ENCODE data around the gene MKX.

Gene MKX

DNA sequence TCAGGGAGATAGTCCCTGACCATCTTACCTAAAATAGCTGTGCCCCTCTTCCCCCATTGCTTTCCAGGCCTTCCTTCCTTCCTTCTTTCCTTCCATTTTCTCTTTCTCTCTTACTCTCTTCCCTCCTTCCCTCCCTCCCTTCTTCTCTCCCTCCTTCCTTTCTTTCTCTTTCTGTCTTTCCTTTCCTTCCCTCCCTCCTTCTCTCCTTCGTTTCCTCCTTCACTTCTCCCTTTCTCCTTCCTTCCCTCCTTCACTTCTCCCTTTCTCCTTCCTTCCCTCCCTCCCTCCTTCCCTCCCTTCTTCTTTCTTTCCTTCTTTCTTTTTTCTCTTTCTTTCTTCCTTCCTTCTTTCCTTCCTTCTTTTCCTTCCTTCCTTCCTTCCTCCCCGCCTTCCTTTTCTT lies 24.6 kb upstream of the MKX start:
- Histone ChIP-seq H3K4me2 (ENCODE audit: low read length, poor library complexity, severe bottlenecking) (no peak overlapping the region), H3K4me3 (ENCODE audit: insufficient read depth in 1 of 2, low read depth in 1 of 2, low read length in 2 of 2) (no peak overlapping the region), H2AK5ac (ENCODE audit: low read length, severe bottlenecking) (no peak overlapping the region), H3K79me1 (replicated peaks; ENCODE audit: low read length, poor library complexity, severe bottlenecking) (no peaks in the 10 kb centered on the region), H4K8ac (ENCODE audit: low read length) (no peak overlapping the region), H3K27ac (ENCODE audit: low read length, poor library complexity, severe bottlenecking) (no peak overlapping the region), H2BK120ac (ENCODE audit: low read depth, low read length) (no peak overlapping the region), H3K18ac (ENCODE audit: low read depth in 1 of 2, low read length in 2 of 2) (no peak overlapping the region), H2BK15ac (ENCODE audit: low read depth, poor library complexity, severe bottlenecking) (no peak overlapping the region), H2AFZ (ENCODE audit: low read depth, low read length) (no peak overlapping the region), H3K9me3 (ENCODE audit: control insufficient read depth, low read length) (no peaks in the 10 kb centered on the region), H4K91ac (ENCODE audit: low read length) (no peak overlapping the region), H3K4ac (ENCODE audit: low read depth in 1 of 2, low read length in 2 of 2) (no peak overlapping the region), H2BK12ac (ENCODE audit: low read length in 2 of 2) (no peak overlapping the region), H3K23ac (ENCODE audit: low read length in 2 of 2) (no peak overlapping the region), H3K27me3 (ENCODE audit: control insufficient read depth in 1 of 2, insufficient read depth in 1 of 2, low read length in 2 of 2) (peaks cover 3 to 23% of the 10 kb centered on the region in 2 experiments), H3K9ac (ENCODE audit: low read length) (no peak overlapping the region), H3K4me1 (ENCODE audit: control insufficient read depth, insufficient read depth, low read depth, low read length) (no peaks in the 10 kb centered on the region), H2BK5ac (ENCODE audit: low read depth, low read length, poor library complexity, severe bottlenecking) (no peak overlapping the region), H3K14ac (ENCODE audit: low read length in 2 of 2) (no peak overlapping the region), H3K36me3 (ENCODE audit: control insufficient read depth in 1 of 2, insufficient read depth in 2 of 2, low read depth in 1 of 2, low read length in 2 of 2) (no peaks in the 10 kb centered on the region)
- 69% methylated on average over 2 of the region's 2 CpGs for WGBS
- DNase-seq: no peak

DNA sequence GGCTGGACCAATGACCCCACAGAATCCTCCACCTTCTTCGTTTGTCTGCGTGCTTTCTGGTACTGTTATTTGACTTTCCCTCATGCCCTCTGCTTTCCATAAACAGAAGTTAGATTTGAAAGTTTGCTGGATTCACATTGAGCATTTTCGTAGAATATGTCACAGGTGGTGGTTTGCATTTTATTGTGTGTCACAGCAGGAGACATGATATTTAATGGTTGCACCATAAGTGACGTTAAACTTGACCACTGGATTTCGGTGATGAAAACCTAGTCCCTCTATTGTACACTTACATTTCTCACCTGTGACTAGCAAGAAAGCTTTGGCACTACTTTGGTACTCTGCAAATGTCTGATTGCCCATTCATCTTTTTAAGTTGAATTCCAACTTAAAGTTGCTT lies 15.2 kb upstream of the MKX start:
- no peak overlapping the region for H3K4me3 ChIP-seq (ENCODE audit: insufficient read depth in 1 of 2, low read depth in 1 of 2, low read length in 2 of 2)
- H2BK12ac ChIP-seq (ENCODE audit: low read length in 2 of 2): no peak overlapping the region
- H2AFZ ChIP-seq (ENCODE audit: low read depth, low read length): no peak overlapping the region
- H3K4ac ChIP-seq (ENCODE audit: low read depth in 1 of 2, low read length in 2 of 2): no peak overlapping the region
- no peaks in the 10 kb centered on the region for H3K27me3 ChIP-seq (ENCODE audit: control insufficient read depth in 1 of 2, insufficient read depth in 1 of 2, low read length in 2 of 2)
- H3K9ac ChIP-seq (ENCODE audit: low read length): no peak overlapping the region
- H3K9me3 ChIP-seq (ENCODE audit: control insufficient read depth, low read length): no peaks in the 10 kb centered on the region
- H3K4me2 ChIP-seq (ENCODE audit: low read length, poor library complexity, severe bottlenecking): no peak overlapping the region
- no peak overlapping the region for H3K14ac ChIP-seq (ENCODE audit: low read length in 2 of 2)
- H3K18ac ChIP-seq (ENCODE audit: low read depth in 1 of 2, low read length in 2 of 2): no peak overlapping the region
- H4K91ac ChIP-seq (ENCODE audit: low read length): no peak overlapping the region
- H3K36me3 ChIP-seq (ENCODE audit: control insufficient read depth in 1 of 2, insufficient read depth in 2 of 2, low read depth in 1 of 2, low read length in 2 of 2): no peaks in the 10 kb centered on the region
- 76% methylated on average over 5 of the region's 5 CpGs for WGBS
- no peak overlapping the region for H2BK15ac ChIP-seq (ENCODE audit: low read depth, poor library complexity, severe bottlenecking)
- H3K23ac ChIP-seq (ENCODE audit: low read length in 2 of 2): no peak overlapping the region
- DNase-seq: no peak
- H2BK120ac ChIP-seq (ENCODE audit: low read depth, low read length): no peak overlapping the region
- no peak overlapping the region for H3K27ac ChIP-seq (ENCODE audit: low read length, poor library complexity, severe bottlenecking)
- H2BK5ac ChIP-seq (ENCODE audit: low read depth, low read length, poor library complexity, severe bottlenecking): no peak overlapping the region
- no peaks in the 10 kb centered on the region for H3K4me1 ChIP-seq (ENCODE audit: control insufficient read depth, insufficient read depth, low read depth, low read length)
- H2AK5ac ChIP-seq (ENCODE audit: low read length, severe bottlenecking): no peak overlapping the region
- H3K79me1 ChIP-seq (replicated peaks; ENCODE audit: low read length, poor library complexity, severe bottlenecking): no peaks in the 10 kb centered on the region
- H4K8ac ChIP-seq (ENCODE audit: low read length): no peak overlapping the region

DNA sequence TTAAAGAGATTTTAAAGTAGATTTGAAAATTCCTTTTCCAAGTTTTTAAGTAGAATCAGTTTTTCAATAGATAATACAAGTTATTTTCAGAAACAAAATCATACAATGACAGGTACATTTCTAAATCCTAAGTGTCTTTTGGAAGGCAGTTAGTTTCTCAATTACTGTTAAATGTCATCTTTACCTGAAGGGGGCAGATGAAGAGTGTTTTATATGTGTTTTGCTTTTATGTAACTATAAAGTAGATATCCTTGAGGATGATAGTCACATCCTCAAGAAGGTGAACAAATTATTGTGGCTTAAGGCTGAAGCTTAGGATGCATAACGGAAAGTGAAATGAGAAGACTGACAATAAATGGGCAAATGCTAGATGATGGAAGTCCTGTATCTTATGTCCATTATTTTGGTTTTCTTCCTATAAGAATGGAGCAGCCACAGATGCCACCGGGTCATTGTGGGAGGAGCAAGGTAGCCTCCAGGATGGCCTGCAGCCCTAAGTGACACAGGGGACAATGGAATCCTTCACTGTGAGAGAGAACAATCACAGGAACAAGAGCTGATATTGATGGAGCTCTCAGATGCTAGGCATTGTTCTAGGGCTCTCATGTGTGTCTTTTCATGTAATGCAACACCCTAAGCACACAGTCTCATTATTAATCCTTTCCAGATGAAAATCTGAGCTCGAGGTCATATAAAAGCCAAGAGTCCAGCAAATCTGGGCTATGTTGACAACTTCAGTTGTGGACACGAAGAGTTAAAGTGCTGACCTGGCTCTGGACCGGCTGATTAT lies 14.1 kb upstream of the MKX start:
- no peaks in the 10 kb centered on the region for H3K36me3 ChIP-seq (ENCODE audit: control insufficient read depth in 1 of 2, insufficient read depth in 2 of 2, low read depth in 1 of 2, low read length in 2 of 2)
- H3K9ac ChIP-seq (ENCODE audit: low read length): no peak overlapping the region
- 68% methylated on average over 5 of the region's 5 CpGs for WGBS
- no peak overlapping the region for H2BK5ac ChIP-seq (ENCODE audit: low read depth, low read length, poor library complexity, severe bottlenecking)
- H4K91ac ChIP-seq (ENCODE audit: low read length): no peak overlapping the region
- no peaks in the 10 kb centered on the region for H3K9me3 ChIP-seq (ENCODE audit: control insufficient read depth, low read length)
- no peak overlapping the region for H3K14ac ChIP-seq (ENCODE audit: low read length in 2 of 2)
- H3K4ac ChIP-seq (ENCODE audit: low read depth in 1 of 2, low read length in 2 of 2): no peak overlapping the region
- H3K79me1 ChIP-seq (replicated peaks; ENCODE audit: low read length, poor library complexity, severe bottlenecking): no peaks in the 10 kb centered on the region
- no peak overlapping the region for H3K27ac ChIP-seq (ENCODE audit: low read length, poor library complexity, severe bottlenecking)
- H3K4me2 ChIP-seq (ENCODE audit: low read length, poor library complexity, severe bottlenecking): no peak overlapping the region
- H4K8ac ChIP-seq (ENCODE audit: low read length): no peak overlapping the region
- no peak overlapping the region for H3K18ac ChIP-seq (ENCODE audit: low read depth in 1 of 2, low read length in 2 of 2)
- H2BK120ac ChIP-seq (ENCODE audit: low read depth, low read length): no peak overlapping the region
- H3K4me1 ChIP-seq (ENCODE audit: control insufficient read depth, insufficient read depth, low read depth, low read length): no peaks in the 10 kb centered on the region
- H2BK15ac ChIP-seq (ENCODE audit: low read depth, poor library complexity, severe bottlenecking): no peak overlapping the region
- no peak overlapping the region for H2AFZ ChIP-seq (ENCODE audit: low read depth, low read length)
- H2BK12ac ChIP-seq (ENCODE audit: low read length in 2 of 2): no peak overlapping the region
- H2AK5ac ChIP-seq (ENCODE audit: low read length, severe bottlenecking): no peak overlapping the region
- no peak for DNase-seq
- no peak overlapping the region for H3K4me3 ChIP-seq (ENCODE audit: insufficient read depth in 1 of 2, low read depth in 1 of 2, low read length in 2 of 2)
- H3K23ac ChIP-seq (ENCODE audit: low read length in 2 of 2): no peak overlapping the region
- no peaks in the 10 kb centered on the region for H3K27me3 ChIP-seq (ENCODE audit: control insufficient read depth in 1 of 2, insufficient read depth in 1 of 2, low read length in 2 of 2)

DNA sequence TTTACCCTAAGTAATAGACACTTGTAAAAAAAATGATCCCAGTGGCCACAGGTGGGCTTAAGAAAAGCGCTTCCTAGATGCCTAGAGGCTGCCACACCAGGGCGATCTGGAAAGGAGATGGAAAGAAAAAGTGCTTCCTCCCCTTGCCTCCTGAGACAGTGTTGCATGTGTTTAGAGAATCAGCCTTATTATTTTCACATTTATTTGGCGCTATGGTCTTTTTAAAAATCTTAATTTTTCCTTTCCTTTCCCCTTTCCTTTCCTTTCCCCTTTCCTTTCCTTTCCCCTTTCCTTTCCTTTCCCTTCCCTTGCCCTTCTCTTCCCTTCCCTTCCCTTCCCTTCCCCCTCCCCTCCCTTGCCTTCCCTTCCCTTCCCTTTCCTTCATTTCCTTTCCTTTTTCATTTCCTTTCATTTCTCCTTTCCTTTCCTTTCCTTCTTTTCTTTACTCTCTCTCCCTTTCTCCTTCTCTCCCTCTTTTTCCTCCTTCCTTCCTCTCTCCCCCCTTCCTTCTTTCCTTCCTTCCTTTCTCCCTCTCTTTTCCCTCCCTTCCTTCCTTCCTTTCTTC lies 7.1 kb upstream of the MKX start:
- H3K4me2 ChIP-seq (ENCODE audit: low read length, poor library complexity, severe bottlenecking): no peak overlapping the region
- no peak overlapping the region for H4K8ac ChIP-seq (ENCODE audit: low read length)
- H3K14ac ChIP-seq (ENCODE audit: low read length in 2 of 2): no peak overlapping the region
- no peak overlapping the region for H4K91ac ChIP-seq (ENCODE audit: low read length)
- H2BK12ac ChIP-seq (ENCODE audit: low read length in 2 of 2): no peak overlapping the region
- no peaks in the 10 kb centered on the region for H3K4me1 ChIP-seq (ENCODE audit: control insufficient read depth, insufficient read depth, low read depth, low read length)
- no peaks in the 10 kb centered on the region for H3K79me1 ChIP-seq (replicated peaks; ENCODE audit: low read length, poor library complexity, severe bottlenecking)
- no peak overlapping the region for H2BK5ac ChIP-seq (ENCODE audit: low read depth, low read length, poor library complexity, severe bottlenecking)
- H3K23ac ChIP-seq (ENCODE audit: low read length in 2 of 2): no peak overlapping the region
- H2BK15ac ChIP-seq (ENCODE audit: low read depth, poor library complexity, severe bottlenecking): no peak overlapping the region
- no peak overlapping the region for H3K9ac ChIP-seq (ENCODE audit: low read length)
- H3K27ac ChIP-seq (ENCODE audit: low read length, poor library complexity, severe bottlenecking): no peak overlapping the region
- WGBS: 54% methylated on average over 3 of the region's 3 CpGs
- no peak overlapping the region for H2AK5ac ChIP-seq (ENCODE audit: low read length, severe bottlenecking)
- no peak overlapping the region for H3K4ac ChIP-seq (ENCODE audit: low read depth in 1 of 2, low read length in 2 of 2)
- H3K27me3 ChIP-seq (ENCODE audit: control insufficient read depth in 1 of 2, insufficient read depth in 1 of 2, low read length in 2 of 2): peaks cover 14 to 50% of the 10 kb centered on the region in 2 experiments
- no peaks in the 10 kb centered on the region for H3K9me3 ChIP-seq (ENCODE audit: control insufficient read depth, low read length)
- H2AFZ ChIP-seq (ENCODE audit: low read depth, low read length): no peak overlapping the region
- no peaks in the 10 kb centered on the region for H3K36me3 ChIP-seq (ENCODE audit: control insufficient read depth in 1 of 2, insufficient read depth in 2 of 2, low read depth in 1 of 2, low read length in 2 of 2)
- no peak overlapping the region for H2BK120ac ChIP-seq (ENCODE audit: low read depth, low read length)
- H3K18ac ChIP-seq (ENCODE audit: low read depth in 1 of 2, low read length in 2 of 2): no peak overlapping the region
- DNase-seq: no peak
- no peak overlapping the region for H3K4me3 ChIP-seq (ENCODE audit: insufficient read depth in 1 of 2, low read depth in 1 of 2, low read length in 2 of 2)

Data from mesenchymal stem cell (in vitro differentiated cells and primary cell).